Measurements from ENCODE around the gene RING1.

Gene RING1

GRCh38 chr6:33165581-33166258 is 42.6 kb upstream of the RING1 start:
- no peak overlapping the region for H3K27ac ChIP-seq (replicated peaks)
- no peak overlapping the region for H3K4me3 ChIP-seq (replicated peaks; ENCODE audit: insufficient read depth, low read length)
- no peaks in the 10 kb centered on the region for H3K27me3 ChIP-seq (ENCODE audit: insufficient read depth, poor library complexity, severe bottlenecking)
- TF ChIP-seq SPI1 (IDR thresholded peaks at IDR 0.05; ENCODE audit: borderline replicate concordance, low read depth) (no peak), POLR2AphosphoS5 (IDR thresholded peaks at IDR 0.05; ENCODE audit: low read depth) (no peak), GABPA (IDR thresholded peaks at IDR 0.05; ENCODE audit: low read depth) (no peak), CTCF (IDR thresholded peaks at IDR 0.05; ENCODE audit: insufficient read depth, low read length) (no peak), REST (IDR thresholded peaks at IDR 0.05; ENCODE audit: insufficient replicate concordance, low read depth) (no peak)
- DNase-seq (ENCODE audit: low read depth in 1 of 2, low spot score in 1 of 2) = no peak

- no peak overlapping the region for H3K4me3 ChIP-seq (replicated peaks; ENCODE audit: insufficient read depth, low read length)
- no peak for TF ChIP-seq GABPA (IDR thresholded peaks at IDR 0.05; ENCODE audit: low read depth)
- no peak for TF ChIP-seq CTCF (IDR thresholded peaks at IDR 0.05; ENCODE audit: insufficient read depth, low read length)
- no peak for TF ChIP-seq POLR2AphosphoS5 (IDR thresholded peaks at IDR 0.05; ENCODE audit: low read depth)
- TF ChIP-seq SPI1 (IDR thresholded peaks at IDR 0.05; ENCODE audit: borderline replicate concordance, low read depth) = no peak
- TF ChIP-seq REST (IDR thresholded peaks at IDR 0.05; ENCODE audit: insufficient replicate concordance, low read depth) = no peak
- H3K27me3 ChIP-seq (ENCODE audit: insufficient read depth, poor library complexity, severe bottlenecking) = no peaks in the 10 kb centered on the region
- no peak overlapping the region for H3K27ac ChIP-seq (replicated peaks)
- DNase-seq (ENCODE audit: low read depth in 1 of 2, low spot score in 1 of 2) = no peak
Observed at GRCh38 chr6:33166363-33166762, 41.9 kb upstream of the RING1 start.

- no peak for DNase-seq (ENCODE audit: low read depth in 1 of 2, low spot score in 1 of 2)
- TF ChIP-seq REST (IDR thresholded peaks at IDR 0.05; ENCODE audit: insufficient replicate concordance, low read depth) (no peak), SPI1 (IDR thresholded peaks at IDR 0.05; ENCODE audit: borderline replicate concordance, low read depth) (no peak), CTCF (IDR thresholded peaks at IDR 0.05; ENCODE audit: insufficient read depth, low read length) (no peak), POLR2AphosphoS5 (IDR thresholded peaks at IDR 0.05; ENCODE audit: low read depth) (no peak), GABPA (IDR thresholded peaks at IDR 0.05; ENCODE audit: low read depth) (no peak)
- no peaks in the 10 kb centered on the region for H3K27me3 ChIP-seq (ENCODE audit: insufficient read depth, poor library complexity, severe bottlenecking)
- H3K4me3 ChIP-seq (replicated peaks; ENCODE audit: insufficient read depth, low read length) = no peak overlapping the region
- H3K27ac ChIP-seq (replicated peaks) = no peak overlapping the region
Observed at GRCh38 chr6:33166811-33167210, 41.5 kb upstream of the RING1 start.

All from HL-60 (cell line).